Neuronal stem cell (in vitro differentiated cells): ENCODE results near the gene MLKL.

Experiments used
- DNase-seq: peaks from one replicate; pipeline ENCODE4 v3.0.0-alpha.2; 2013; ENCODE audit warnings: low spot score
- H2AFZ ChIP-seq: one replicate; pipeline ENCODE4 v1.6.1; 2013; ENCODE audit warnings: mild to moderate bottlenecking, low read length, inconsistent platforms
- H2AK5ac ChIP-seq: 2 replicates; pipeline ENCODE4 v1.6.1; 2013; ENCODE audit warnings: low read depth, mild to moderate bottlenecking, inconsistent platforms, low read length, moderate library complexity, mixed read lengths
- H2BK120ac ChIP-seq: 2 replicates; pipeline ENCODE4 v1.6.1; 2013; ENCODE audit warnings: low read depth, mild to moderate bottlenecking, inconsistent platforms, low read length, moderate library complexity, mixed read lengths
- H2BK12ac ChIP-seq: one replicate; pipeline ENCODE4 v1.6.1; 2013; ENCODE audit warnings: low read length, inconsistent platforms
- H2BK15ac ChIP-seq: 2 replicates; pipeline ENCODE4 v1.6.1; 2013; ENCODE audit warnings: mild to moderate bottlenecking, low read length, inconsistent platforms, mixed read lengths
- H2BK5ac ChIP-seq: one replicate; pipeline ENCODE4 v1.6.1; 2013; ENCODE audit warnings: inconsistent platforms, mild to moderate bottlenecking, low read length, moderate library complexity
- H3K14ac ChIP-seq: one replicate; pipeline ENCODE4 v1.6.1; 2013; ENCODE audit warnings: low read length, inconsistent platforms
- H3K18ac ChIP-seq: 2 replicates; pipeline ENCODE4 v1.6.1; 2013; ENCODE audit warnings: low read length, inconsistent platforms
- H3K23ac ChIP-seq: 2 replicates; pipeline ENCODE4 v1.6.1; 2013; ENCODE audit warnings: low read depth, mild to moderate bottlenecking, mixed read lengths, low read length, inconsistent platforms; ENCODE audit not compliant: poor library complexity
- H3K27ac ChIP-seq: replicated peaks from 3 replicates; pipeline ENCODE4 v1.5.1; 2013; ENCODE audit warnings: low read length, inconsistent platforms
- H3K27me3 ChIP-seq, 3 experiments: 2 replicates each; pipeline ENCODE4 v1.6.1; 2013; ENCODE audit warnings: low read length in 3 of 3, mild to moderate bottlenecking in 2 of 3, inconsistent platforms in 1 of 3, low read depth in 1 of 3, mixed read lengths in 1 of 3, moderate library complexity in 1 of 3; ENCODE audit not compliant: control insufficient read depth in 3 of 3, insufficient read depth in 3 of 3
- H3K36me3 ChIP-seq, 2 donors: replicated peaks in 1 of 2; 2 replicates each; pipeline ENCODE4 v1.6.1; 2013; ENCODE audit warnings: low read length in 2 of 2; ENCODE audit not compliant: control insufficient read depth in 2 of 2, insufficient read depth in 2 of 2
- H3K4ac ChIP-seq: 2 replicates; pipeline ENCODE4 v1.6.1; 2013; ENCODE audit warnings: inconsistent platforms, mild to moderate bottlenecking, low read length, moderate library complexity
- H3K4me1 ChIP-seq, 2 donors: 1 replicate in 1 of 2; 2 replicates in 1 of 2; pipeline ENCODE4 v1.6.1; 2013; ENCODE audit warnings: low read length in 2 of 2, low read depth in 1 of 2; ENCODE audit not compliant: control insufficient read depth in 2 of 2, insufficient read depth in 1 of 2
- H3K4me2 ChIP-seq: one replicate; pipeline ENCODE4 v1.6.1; 2013; ENCODE audit warnings: mild to moderate bottlenecking, low read length, inconsistent platforms; ENCODE audit not compliant: insufficient read depth, poor library complexity, severe bottlenecking
- H3K4me3 ChIP-seq, 2 donors: 2 replicates each; pipeline ENCODE4 v1.5.1; 2013; ENCODE audit warnings: low read length in 2 of 2, mild to moderate bottlenecking in 2 of 2, inconsistent platforms in 1 of 2, moderate library complexity in 1 of 2
- H3K79me1 ChIP-seq: one replicate; pipeline ENCODE4 v1.6.1; 2013; ENCODE audit warnings: low read depth, mild to moderate bottlenecking, inconsistent platforms, low read length, moderate library complexity
- H3K9ac ChIP-seq: one replicate; pipeline ENCODE4 v1.6.1; 2013; ENCODE audit warnings: mild to moderate bottlenecking, low read depth, low read length, inconsistent platforms; ENCODE audit not compliant: poor library complexity
- H3K9me3 ChIP-seq, 2 donors: replicated peaks in 1 of 2; 2 replicates each; pipeline versions ENCODE3 to v1.6.1; 2013; ENCODE audit warnings: low read length in 2 of 2, mild to moderate bottlenecking in 2 of 2, inconsistent platforms in 1 of 2, low read depth in 1 of 2, mixed read lengths in 1 of 2, moderate library complexity in 1 of 2; ENCODE audit not compliant: control insufficient read depth in 2 of 2, insufficient read depth in 1 of 2
- H4K8ac ChIP-seq: one replicate; pipeline ENCODE4 v1.6.1; 2013; ENCODE audit warnings: low read depth, mild to moderate bottlenecking, inconsistent platforms, low read length, moderate library complexity
- H4K91ac ChIP-seq: one replicate; pipeline ENCODE4 v1.6.1; 2013; ENCODE audit warnings: low read length, low read depth, mild to moderate bottlenecking, inconsistent platforms; ENCODE audit not compliant: poor library complexity
- WGBS, 2 donors: extraction: QIAGEN DNeasy Blood & Tissue Kit; methylation state at CpG; one replicate each; pipeline ENCODE4 v1.1.7; 2013; ENCODE audit warnings: missing lambda C conversion rate in 2 of 2, mixed read lengths in 1 of 2; ENCODE audit not compliant: insufficient read length in 2 of 2, insufficient replicate concordance in 1 of 2; ENCODE audit errors: extremely low coverage in 2 of 2; 5-methylcytosine and 5-hydroxymethylcytosine counted together

MLKL gene

GRCh38 chr16:74739275-74739674, 38.6 kb upstream of the MLKL start:
- H3K14ac ChIP-seq: no peak overlapping the region
- no peak overlapping the region for H4K8ac ChIP-seq
- H2BK15ac ChIP-seq: peak overlapping the region; percentile 53
- H2AFZ ChIP-seq: no peak overlapping the region
- H3K27me3 ChIP-seq: peaks cover 0 to 41% (median 0%) of the 10 kb centered on the region in 3 experiments
- no peak overlapping the region for H3K4me2 ChIP-seq
- H3K4me3 ChIP-seq: no peak overlapping the region
- H3K9ac ChIP-seq: peak overlapping the region; percentile 30
- no peaks in the 10 kb centered on the region for H3K36me3 ChIP-seq
- H2BK5ac ChIP-seq: no peak overlapping the region
- H3K4ac ChIP-seq: peak overlapping the region; percentile 58
- H2BK120ac ChIP-seq: peak overlapping the region; percentile 24
- peak overlapping the region; percentile 88 for H2BK12ac ChIP-seq
- H3K27ac ChIP-seq: no peak overlapping the region
- H3K9me3 ChIP-seq: no peaks in the 10 kb centered on the region
- H3K79me1 ChIP-seq: no peaks in the 10 kb centered on the region
- no peak overlapping the region for H4K91ac ChIP-seq
- no CpG with 5 or more reads among the region's 6 CpGs for WGBS, 2 donors
- H3K23ac ChIP-seq: peak overlapping the region; percentile 19
- peaks cover 14 to 40% of the 10 kb centered on the region in 2 donors for H3K4me1 ChIP-seq
- DNase-seq: no peak
- peak overlapping the region; percentile 76 for H2AK5ac ChIP-seq
- peak overlapping the region; percentile 84 for H3K18ac ChIP-seq

GRCh38 chr16:74738816-74739215, 38.2 kb upstream of the MLKL start:
- no peaks in the 10 kb centered on the region for H3K9me3 ChIP-seq
- H3K4ac ChIP-seq: peak overlapping the region; percentile 58
- H3K36me3 ChIP-seq: no peaks in the 10 kb centered on the region
- no CpG with 5 or more reads among the region's 11 CpGs for WGBS, 2 donors
- no peak overlapping the region for H2BK12ac ChIP-seq
- no peak for DNase-seq
- H3K14ac ChIP-seq: no peak overlapping the region
- H2BK15ac ChIP-seq: peak overlapping the region; percentile 88
- peak overlapping the region; percentile 90 for H3K18ac ChIP-seq
- no peak overlapping the region for H3K4me3 ChIP-seq
- H2BK5ac ChIP-seq: peak overlapping the region; percentile 87
- H2BK120ac ChIP-seq: peak overlapping the region; percentile 24
- no peak overlapping the region for H3K4me2 ChIP-seq
- no peak overlapping the region for H3K23ac ChIP-seq
- no peak overlapping the region for H4K8ac ChIP-seq
- peaks cover 15 to 42% of the 10 kb centered on the region in 2 donors for H3K4me1 ChIP-seq
- no peak overlapping the region for H3K27ac ChIP-seq
- no peak overlapping the region for H4K91ac ChIP-seq
- H3K27me3 ChIP-seq: peaks cover 0 to 39% (median 0%) of the 10 kb centered on the region in 3 experiments
- no peaks in the 10 kb centered on the region for H3K79me1 ChIP-seq
- H2AFZ ChIP-seq: peak overlapping the region; percentile 83
- peak overlapping the region; percentile 88 for H3K9ac ChIP-seq
- H2AK5ac ChIP-seq: peak overlapping the region; percentile 76

GRCh38 chr16:74738113-74738541, 37.5 kb upstream of the MLKL start:
- H3K18ac ChIP-seq: peak overlapping the region; percentile 90
- WGBS, 2 donors: no CpG with 5 or more reads among the region's 10 CpGs
- H3K9me3 ChIP-seq: no peaks in the 10 kb centered on the region

GRCh38 chr16:74737521-74737920, 36.9 kb upstream of the MLKL start:
- no CpG with 5 or more reads among the region's 6 CpGs for WGBS, 2 donors
- H2BK120ac ChIP-seq: peak overlapping the region; percentile 57
- H2BK5ac ChIP-seq: peak overlapping the region; percentile 87
- H3K23ac ChIP-seq: no peak overlapping the region
- H3K27me3 ChIP-seq: peaks cover 0 to 32% (median 0%) of the 10 kb centered on the region in 3 experiments
- H2AK5ac ChIP-seq: peak overlapping the region; percentile 91
- no peak overlapping the region for H4K8ac ChIP-seq
- H3K4me1 ChIP-seq: peaks cover 13 to 38% of the 10 kb centered on the region in 2 donors
- no peak overlapping the region for H3K4ac ChIP-seq
- H3K18ac ChIP-seq: peak overlapping the region; percentile 58
- peak overlapping the region; percentile 83 for H2AFZ ChIP-seq
- H2BK15ac ChIP-seq: peak overlapping the region; percentile 76
- H4K91ac ChIP-seq: no peak overlapping the region
- H3K27ac ChIP-seq: no peak overlapping the region
- no peaks in the 10 kb centered on the region for H3K36me3 ChIP-seq
- no peak overlapping the region for H3K4me3 ChIP-seq
- DNase-seq: no peak
- H3K14ac ChIP-seq: peak overlapping the region; percentile 66
- no peak overlapping the region for H3K4me2 ChIP-seq
- no peaks in the 10 kb centered on the region for H3K9me3 ChIP-seq
- H3K9ac ChIP-seq: peak overlapping the region; percentile 51
- H2BK12ac ChIP-seq: no peak overlapping the region
- H3K79me1 ChIP-seq: no peaks in the 10 kb centered on the region

More at GRCh38 chr16:74738113-74738541, 37.5 kb upstream of the MLKL start:
- H2BK5ac ChIP-seq: peak overlapping the region; percentile 87
- no peak overlapping the region for H4K8ac ChIP-seq
- H3K27ac ChIP-seq: no peak overlapping the region
- H3K23ac ChIP-seq: peak overlapping the region; percentile 85
- H2BK120ac ChIP-seq: no peak overlapping the region
- H2AFZ ChIP-seq: peak overlapping the region; percentile 83
- peak overlapping the region; percentile 64 for H4K91ac ChIP-seq
- H2BK12ac ChIP-seq: peak overlapping the region; percentile 46
- peak overlapping the region; percentile 88 for H3K9ac ChIP-seq
- H3K4me2 ChIP-seq: no peak overlapping the region
- H3K4me3 ChIP-seq: no peak overlapping the region
- peaks cover 0 to 32% (median 0%) of the 10 kb centered on the region in 3 experiments for H3K27me3 ChIP-seq
- H2BK15ac ChIP-seq: peak overlapping the region; percentile 88
- H2AK5ac ChIP-seq: peak overlapping the region; percentile 76
- no peaks in the 10 kb centered on the region for H3K36me3 ChIP-seq
- no peak for DNase-seq
- peaks cover 13 to 38% of the 10 kb centered on the region in 2 donors for H3K4me1 ChIP-seq
- H3K14ac ChIP-seq: peak overlapping the region; percentile 32
- H3K4ac ChIP-seq: no peak overlapping the region
- no peaks in the 10 kb centered on the region for H3K79me1 ChIP-seq
